Fibroblast of skin of scalp (primary cell): ENCODE results near the gene TESK1.
"Not testable (repeated sequence)": the region's sequence is repeated elsewhere in the genome, so short reads cannot be mapped to it uniquely, and the experiment has no call there.

ENCODE experiments used
- DNase-seq: peaks from one replicate; pipeline ENCODE4 v3.0.0-alpha.2; 2013

Gene TESK1

GRCh38 chr9:35616681-35617459, 11.8 kb downstream of the TESK1 start:
- DNase-seq, result peak; percentile 54

GRCh38 chr9:35617548-35617947, 12.5 kb downstream of the TESK1 start:
- DNase-seq, result no peak

GRCh38 chr9:35618325-35618727, 13.3 kb downstream of the TESK1 start, which contains the start of gene CD72:
Gene CD72 (minus strand): TSS chr9:35618413. CDS start chr9:35618303, 110 bp downstream.
- no peak for DNase-seq

GRCh38 chr9:35618854-35619799, 14.1 kb downstream of the TESK1 start:
- no peak for DNase-seq

- DNase-seq, result no peak
Observed at GRCh38 chr9:35619800-35620158, 14.7 kb downstream of the TESK1 start.

- no peak for DNase-seq
Observed at GRCh38 chr9:35627575-35627974, 22.5 kb downstream of the TESK1 start.

GRCh38 chr9:35628389-35628991, 23.4 kb downstream of the TESK1 start:
- DNase-seq, result no peak

- no peak for DNase-seq
Observed at GRCh38 chr9:35629597-35629996, 24.5 kb downstream of the TESK1 start.

- DNase-seq, result no peak
Observed at GRCh38 chr9:35635730-35636129, 30.7 kb downstream of the TESK1 start.

- no peak for DNase-seq
Observed at GRCh38 chr9:35636135-35636876, 31.2 kb downstream of the TESK1 start.

GRCh38 chr9:35636877-35637246, 31.8 kb downstream of the TESK1 start:
- not testable (repeated sequence) for DNase-seq

- not testable (repeated sequence) for DNase-seq
Observed at GRCh38 chr9:35637427-35637955, 32.4 kb downstream of the TESK1 start.

- DNase-seq, result not testable (repeated sequence)
Observed at GRCh38 chr9:35638751-35639150, 33.7 kb downstream of the TESK1 start.

GRCh38 chr9:35639225-35639624, 34.2 kb downstream of the TESK1 start:
- DNase-seq, result not testable (repeated sequence)

GRCh38 chr9:35639631-35640030, 34.6 kb downstream of the TESK1 start:
- no peak for DNase-seq

GRCh38 chr9:35640431-35640830, 35.4 kb downstream of the TESK1 start:
- DNase-seq, result not testable (repeated sequence)

GRCh38 chr9:35641478-35641877, 36.4 kb downstream of the TESK1 start:
- not testable (repeated sequence) for DNase-seq

GRCh38 chr9:35643046-35643445, 38.0 kb downstream of the TESK1 start:
- no peak for DNase-seq

GRCh38 chr9:35645736-35646135, 40.7 kb downstream of the TESK1 start:
- DNase-seq, result not testable (repeated sequence)

GRCh38 chr9:35646153-35646532, 41.1 kb downstream of the TESK1 start:
- DNase-seq, result peak; percentile 25

GRCh38 chr9:35646533-35647265, 41.6 kb downstream of the TESK1 start:
- peak; percentile 88 for DNase-seq
